ENCODE data around the gene ZNF837.

DNA sequence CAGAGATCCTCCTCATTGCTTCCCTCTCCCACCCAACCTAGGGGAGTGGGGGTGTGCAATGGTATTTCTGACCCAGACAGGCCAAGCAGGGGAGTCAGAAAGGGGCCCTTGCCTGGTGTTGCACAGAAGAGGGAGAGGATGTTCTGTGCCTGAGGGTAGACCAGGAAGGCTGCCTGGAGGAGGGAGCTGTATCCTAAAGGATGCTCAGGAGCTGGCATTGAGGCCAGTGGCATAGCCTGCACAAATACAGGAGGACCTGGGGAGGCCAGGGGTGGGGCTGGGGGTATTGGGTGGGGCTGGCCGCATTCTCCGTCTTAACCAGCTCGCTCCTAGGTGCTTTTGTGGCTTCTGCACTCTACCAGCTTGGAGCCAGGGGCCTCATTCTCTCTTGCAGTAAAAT lies 19.1 kb upstream of the ZNF837 start:
- TF ChIP-seq, protein P1, sequence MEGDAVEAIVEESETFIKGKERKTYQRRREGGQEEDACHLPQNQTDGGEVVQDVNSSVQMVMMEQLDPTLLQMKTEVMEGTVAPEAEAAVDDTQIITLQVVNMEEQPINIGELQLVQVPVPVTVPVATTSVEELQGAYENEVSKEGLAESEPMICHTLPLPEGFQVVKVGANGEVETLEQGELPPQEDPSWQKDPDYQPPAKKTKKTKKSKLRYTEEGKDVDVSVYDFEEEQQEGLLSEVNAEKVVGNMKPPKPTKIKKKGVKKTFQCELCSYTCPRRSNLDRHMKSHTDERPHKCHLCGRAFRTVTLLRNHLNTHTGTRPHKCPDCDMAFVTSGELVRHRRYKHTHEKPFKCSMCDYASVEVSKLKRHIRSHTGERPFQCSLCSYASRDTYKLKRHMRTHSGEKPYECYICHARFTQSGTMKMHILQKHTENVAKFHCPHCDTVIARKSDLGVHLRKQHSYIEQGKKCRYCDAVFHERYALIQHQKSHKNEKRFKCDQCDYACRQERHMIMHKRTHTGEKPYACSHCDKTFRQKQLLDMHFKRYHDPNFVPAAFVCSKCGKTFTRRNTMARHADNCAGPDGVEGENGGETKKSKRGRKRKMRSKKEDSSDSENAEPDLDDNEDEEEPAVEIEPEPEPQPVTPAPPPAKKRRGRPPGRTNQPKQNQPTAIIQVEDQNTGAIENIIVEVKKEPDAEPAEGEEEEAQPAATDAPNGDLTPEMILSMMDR (IDR thresholded peaks at IDR 0.05) = no peak
- TF ChIP-seq, protein P2, sequence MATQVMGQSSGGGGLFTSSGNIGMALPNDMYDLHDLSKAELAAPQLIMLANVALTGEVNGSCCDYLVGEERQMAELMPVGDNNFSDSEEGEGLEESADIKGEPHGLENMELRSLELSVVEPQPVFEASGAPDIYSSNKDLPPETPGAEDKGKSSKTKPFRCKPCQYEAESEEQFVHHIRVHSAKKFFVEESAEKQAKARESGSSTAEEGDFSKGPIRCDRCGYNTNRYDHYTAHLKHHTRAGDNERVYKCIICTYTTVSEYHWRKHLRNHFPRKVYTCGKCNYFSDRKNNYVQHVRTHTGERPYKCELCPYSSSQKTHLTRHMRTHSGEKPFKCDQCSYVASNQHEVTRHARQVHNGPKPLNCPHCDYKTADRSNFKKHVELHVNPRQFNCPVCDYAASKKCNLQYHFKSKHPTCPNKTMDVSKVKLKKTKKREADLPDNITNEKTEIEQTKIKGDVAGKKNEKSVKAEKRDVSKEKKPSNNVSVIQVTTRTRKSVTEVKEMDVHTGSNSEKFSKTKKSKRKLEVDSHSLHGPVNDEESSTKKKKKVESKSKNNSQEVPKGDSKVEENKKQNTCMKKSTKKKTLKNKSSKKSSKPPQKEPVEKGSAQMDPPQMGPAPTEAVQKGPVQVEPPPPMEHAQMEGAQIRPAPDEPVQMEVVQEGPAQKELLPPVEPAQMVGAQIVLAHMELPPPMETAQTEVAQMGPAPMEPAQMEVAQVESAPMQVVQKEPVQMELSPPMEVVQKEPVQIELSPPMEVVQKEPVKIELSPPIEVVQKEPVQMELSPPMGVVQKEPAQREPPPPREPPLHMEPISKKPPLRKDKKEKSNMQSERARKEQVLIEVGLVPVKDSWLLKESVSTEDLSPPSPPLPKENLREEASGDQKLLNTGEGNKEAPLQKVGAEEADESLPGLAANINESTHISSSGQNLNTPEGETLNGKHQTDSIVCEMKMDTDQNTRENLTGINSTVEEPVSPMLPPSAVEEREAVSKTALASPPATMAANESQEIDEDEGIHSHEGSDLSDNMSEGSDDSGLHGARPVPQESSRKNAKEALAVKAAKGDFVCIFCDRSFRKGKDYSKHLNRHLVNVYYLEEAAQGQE (IDR thresholded peaks at IDR 0.05; ENCODE audit: insufficient read depth in 1 of 2, low read depth in 2 of 2, low read length in 1 of 2) = no peak
- TF ChIP-seq POLR2AphosphoS5 (IDR thresholded peaks at IDR 0.05; ENCODE audit: low read depth, low read length) = no peak
